RWPE1 (cell line): ENCODE data around the gene ASTN2.

Experiments
- CTCF ChIA-PET: fragments of 350-600 bp; sonication (Branson Sonifier 250); formaldehyde crosslinking; extraction: SDS; loops from one replicate; lab custom pipeline; 2021; lab: Yijun Ruan, JAX
- POLR2A ChIA-PET: fragments of 400-600 bp; formaldehyde crosslinking; extraction: SDS; loops from one replicate; lab custom pipeline; 2020; ENCODE audit warnings: antibody characterized with exemption; ENCODE audit not compliant: low non-redundant PET; lab: Yijun Ruan, JAX
- DNase-seq: peaks from one replicate; pipeline ENCODE4 v3.0.0; 2012; ENCODE audit warnings: low spot score
- H3K27ac ChIP-seq: fragments of 450-650 bp; 2 replicates; pipeline ENCODE4 v1.5.1; 2017
- CTCF ChIP-seq: fragments of 450-650 bp; conservative IDR thresholded peaks from 2 replicates; pipeline ENCODE4 v1.5.1; 2017; ENCODE audit warnings: low read depth, mild to moderate bottlenecking

The ASTN2 gene

GRCh38 chr9:116484492-116485061 is 930.3 kb downstream of the ASTN2 start:
- CTCF ChIA-PET: interaction anchor here (0.8 kb wide), 1 partner anchor 893 kb away, joined by 3 read pairs; no protein-coding TSS in a partner anchor
- POLR2A ChIA-PET: no interaction called here
- no peak for DNase-seq
- no peak for TF ChIP-seq CTCF
- no peak overlapping the region for H3K27ac ChIP-seq

- TF ChIP-seq CTCF: no peak
- no peak overlapping the region for H3K27ac ChIP-seq
- DNase-seq: no peak
- ChIA-PET POLR2A (no interaction called here), CTCF (interaction anchor here (0.8 to 1.1 kb wide), 2 partner anchors 890 to 892 kb away, joined by 3 read pairs; no protein-coding TSS in a partner anchor)
These were observed 931.0 kb downstream of the ASTN2 start for GRCh38 chr9:116483622-116484491.

GRCh38 chr9:116482740-116483139 is 932.1 kb downstream of the ASTN2 start:
- no peak overlapping the region for H3K27ac ChIP-seq
- TF ChIP-seq CTCF: no peak
- POLR2A ChIA-PET: no interaction called here
- no peak for DNase-seq
- CTCF ChIA-PET: interaction anchor here (0.8 to 1.1 kb wide), 2 partner anchors 13 to 889 kb away, joined by 3 to 9 read pairs; no protein-coding TSS in a partner anchor

GRCh38 chr9:116480700-116481099 is 934.2 kb downstream of the ASTN2 start:
- TF ChIP-seq CTCF: no peak
- POLR2A ChIA-PET: no interaction called here

GRCh38 chr9:116479967-116480366 is 934.9 kb downstream of the ASTN2 start:
- POLR2A ChIA-PET: no interaction called here

More at GRCh38 chr9:116480700-116481099, 934.2 kb downstream of the ASTN2 start:
- CTCF ChIA-PET: no interaction called here
- DNase-seq: no peak
- H3K27ac ChIP-seq: no peak overlapping the region

More at GRCh38 chr9:116479967-116480366, 934.9 kb downstream of the ASTN2 start:
- no peak overlapping the region for H3K27ac ChIP-seq
- no peak for DNase-seq
- TF ChIP-seq CTCF: no peak
- CTCF ChIA-PET: no interaction called here
